GM12878 (cell line): ENCODE results near the gene GEMIN7. TPM values are rescaled to one million over a fixed set of nuclear protein-coding genes. Genes with fewer than 3 reads are reported as not detected.

ENCODE experiments used
- ATAC-seq: fragments of 200-7000 bp; cut with Tn5 transposase; 3 replicates; pipeline ENCODE4 v1.9.1; 2020; ENCODE audit warnings: mild to moderate bottlenecking, moderate library complexity
- BruUV-seq: library from RNA; stranded (reverse); fragments of 400-500 nt; replicated peaks from 2 replicates; lab custom pipeline; 2021; lab: Mats Ljungman, UMichigan
- CTCF ChIA-PET: fragments of 300-600 bp; sonication (Branson Sonifier 250); formaldehyde crosslinking; extraction: SDS; loops from one replicate; lab custom pipeline; 2021; ENCODE audit warnings: inconsistent platforms; lab: Yijun Ruan, JAX
- POLR2A ChIA-PET: fragments of 350-600 bp; formaldehyde crosslinking; extraction: SDS; loops from one replicate; lab custom pipeline; 2021; ENCODE audit warnings: inconsistent platforms; lab: Charles Lee
- RAD21 ChIA-PET: fragments of 300-600 bp; sonication (Branson Sonifier 250); formaldehyde crosslinking; loops from one replicate; lab custom pipeline; 2023; ENCODE audit warnings: antibody characterized with exemption; ENCODE audit not compliant: unreplicated experiment; lab: Charles Lee
- SMC1A ChIA-PET: fragments of 300-600 bp; sonication (Branson Sonifier 250); formaldehyde crosslinking; loops from one replicate; lab custom pipeline; 2023; ENCODE audit not compliant: unreplicated experiment, uncharacterized antibody; lab: Charles Lee
- DNase-seq: peaks from one replicate; pipeline ENCODE4 v3.0.0-alpha.2; 2011; ENCODE audit warnings: low read depth, low spot score
- FAIRE-seq: peaks from 3 replicates; lab custom pipeline; 2011; peaks lifted over from hg19 to GRCh38; lab: Jason Lieb, UNC
- H2AFZ ChIP-seq: 2 replicates; pipeline ENCODE4 v1.6.0; 2011; ENCODE audit warnings: low read depth, low read length, control low read depth; ENCODE audit not compliant: control insufficient read depth
- H3K27ac ChIP-seq: 2 replicates; pipeline ENCODE4 v1.5.1; 2011; ENCODE audit warnings: control low read depth; ENCODE audit not compliant: control insufficient read depth, insufficient read depth
- H3K27me3 ChIP-seq, 2 experiments: replicated peaks in 1 of 2; 2 replicates each; pipeline versions ENCODE4 v1.6.0 to v1.6.1; 2011; ENCODE audit warnings: low read length in 1 of 2; ENCODE audit not compliant: control insufficient read depth in 2 of 2, insufficient read depth in 2 of 2
- H3K36me3 ChIP-seq, 2 experiments: 2 replicates each; pipeline ENCODE4 v1.5.1; 2011; ENCODE audit warnings: low read length in 1 of 2; ENCODE audit not compliant: control insufficient read depth in 2 of 2, insufficient read depth in 2 of 2
- H3K4me1 ChIP-seq: 2 replicates; pipeline ENCODE4 v1.6.1; 2011; ENCODE audit warnings: mild to moderate bottlenecking, low read length, moderate library complexity, mixed read lengths; ENCODE audit not compliant: control insufficient read depth, insufficient read depth
- H3K4me2 ChIP-seq: 2 replicates; pipeline ENCODE4 v1.6.0; 2011; ENCODE audit warnings: control low read depth; ENCODE audit not compliant: control insufficient read depth, insufficient read depth
- H3K4me3 ChIP-seq: fragments of 200-600 bp; sonication (generic); 2 replicates; pipeline ENCODE4 v1.5.1; 2016
- H3K79me2 ChIP-seq: 2 replicates; pipeline ENCODE4 v1.6.0; 2011; ENCODE audit warnings: low read length; ENCODE audit not compliant: control insufficient read depth, insufficient read depth
- H3K9ac ChIP-seq: 2 replicates; pipeline ENCODE4 v1.8.0; 2011; ENCODE audit warnings: low read length, control low read depth, mixed read lengths; ENCODE audit not compliant: control insufficient read depth, insufficient read depth
- H3K9me3 ChIP-seq: replicated peaks from 3 replicates; pipeline ENCODE4 v1.5.1; 2011; ENCODE audit warnings: mild to moderate bottlenecking, low read length; ENCODE audit not compliant: control insufficient read depth, insufficient read depth
- H4K20me1 ChIP-seq: 2 replicates; pipeline ENCODE4 v1.6.0; 2011; ENCODE audit not compliant: control insufficient read depth, insufficient read depth
- CBX5 ChIP-seq: sonication (generic); IDR thresholded peaks from 2 replicates; pipeline ENCODE4 v1.6.1; 2016; ENCODE audit warnings: low read depth, moderate library complexity, mild to moderate bottlenecking, inconsistent platforms
- CREM ChIP-seq: IDR thresholded peaks from 2 replicates; pipeline ENCODE4 v1.6.1; 2014; ENCODE audit warnings: antibody characterized with exemption, low read depth
- EP300 ChIP-seq, 2 experiments: fragments of 150-350 bp in 1 of 2; IDR thresholded peaks; 2 replicates each; pipeline ENCODE4 v1.6.1; 2011 to 2012; ENCODE audit warnings: low read depth in 2 of 2, low read length in 2 of 2, borderline replicate concordance in 1 of 2, improper control_type of control experiment in 1 of 2, inconsistent platforms in 1 of 2; ENCODE audit not compliant: control insufficient read depth in 1 of 2
- FOXM1 ChIP-seq: IDR thresholded peaks from 2 replicates; pipeline ENCODE4 v1.6.1; 2012; ENCODE audit warnings: low read depth, mild to moderate bottlenecking, inconsistent platforms, low read length, moderate library complexity
- HSF1 ChIP-seq: fragments of 150-350 bp; IDR thresholded peaks from 2 replicates; pipeline ENCODE4 v1.6.1; 2014; ENCODE audit warnings: mild to moderate bottlenecking, low read depth, low read length
- IRF3 ChIP-seq: fragments of 450-650 bp; IDR thresholded peaks from 2 replicates; pipeline ENCODE4 v1.6.1; 2014; ENCODE audit warnings: mild to moderate bottlenecking
- NBN ChIP-seq: fragments of 450-650 bp; IDR thresholded peaks from 2 replicates; pipeline ENCODE4 v1.6.1; 2016
- NR2C2 ChIP-seq: IDR thresholded peaks from 2 replicates; pipeline ENCODE4 v1.6.1; 2011; ENCODE audit warnings: borderline replicate concordance, low read depth; ENCODE audit not compliant: control insufficient read depth, insufficient read length
- SMC3 ChIP-seq: IDR thresholded peaks from 2 replicates; pipeline ENCODE4 v1.6.1; 2011; ENCODE audit warnings: low read length, improper control_type of control experiment, borderline replicate concordance
- WGBS: methylation state at CpG from one replicate; pipeline ENCODE4 v1.1.6; 2016; ENCODE audit warnings: low lambda C conversion rate; ENCODE audit not compliant: insufficient replicate concordance, insufficient coverage; ENCODE audit errors: missing lambda C conversion rate; 5-methylcytosine and 5-hydroxymethylcytosine counted together
- in situ Hi-C: fragments of 300-500 bp; cut with MboI; formaldehyde crosslinking; loops from 9 replicates; pipeline ENCODE4 v1.14.3; 2018; ENCODE audit warnings: mixed read lengths
- intact Hi-C: fragments of 100-400 bp; cut with micrococcal nuclease; formaldehyde crosslinking; loops from one replicate; pipeline ENCODE4 v1.14.2; 2022; ENCODE audit not compliant: unreplicated experiment
- polyA plus RNA-seq, 11 experiments: library from polyadenylated mRNA; depleted of rRNA in 4 of 11; unstranded in 6 of 11; stranded (reverse) in 5 of 11; fragments of >200 nt; fragmentation: Nextera tagmentation in 4 of 11; fragmentation: Illumina TruSeq in 1 of 11; extraction: Ambion mirVana in 4 of 11; extraction: Trizol in 1 of 11; gene quantifications; 1 replicate in 1 of 11; 2 replicates in 10 of 11; pipeline versions ENCODE4 v1.2.1 to v1.2.3, GENCODE V29; 2011 to 2016; ENCODE audit warnings: inconsistent platforms in 2 of 11, missing spikeins in 2 of 11, low read depth in 1 of 11
- total RNA-seq, 4 experiments: library from RNA; depleted of rRNA in 3 of 4; stranded (reverse); fragments of >200 nt in 3 of 4; fragmentation: Illumina TruSeq in 1 of 4; extraction: Trizol in 1 of 4; gene quantifications; 2 replicates each; pipeline versions ENCODE4 v1.2.1 to v1.2.3, GENCODE V29; 2013 to 2021
- TF ChIP-seq, protein P1 (sequence below): fragments of 450-650 bp; IDR thresholded peaks from 2 replicates; pipeline ENCODE4 v1.6.1; 2017; ENCODE audit warnings: borderline replicate concordance
- TF ChIP-seq, protein P2 (sequence below): fragments of 450-650 bp; IDR thresholded peaks from 2 replicates; pipeline ENCODE4 v1.6.1; 2018; ENCODE audit warnings: borderline replicate concordance, mild to moderate bottlenecking; ENCODE audit not compliant: partially characterized antibody

The GEMIN7 gene
- total and polyA plus RNA-seq, 10 of the 15 experiments (the other 5 are each of a cell fraction or from before 2014, with no cell fraction given) = 21.1 to 76.7 (median 44.9) TPM

GRCh38 chr19:45101806-45102205 is 22.7 kb downstream of the GEMIN7 start (continued):
- TF ChIP-seq HSF1 (no peak), NBN (no peak), IRF3 (no peak)
- TF ChIP-seq, protein P1, sequence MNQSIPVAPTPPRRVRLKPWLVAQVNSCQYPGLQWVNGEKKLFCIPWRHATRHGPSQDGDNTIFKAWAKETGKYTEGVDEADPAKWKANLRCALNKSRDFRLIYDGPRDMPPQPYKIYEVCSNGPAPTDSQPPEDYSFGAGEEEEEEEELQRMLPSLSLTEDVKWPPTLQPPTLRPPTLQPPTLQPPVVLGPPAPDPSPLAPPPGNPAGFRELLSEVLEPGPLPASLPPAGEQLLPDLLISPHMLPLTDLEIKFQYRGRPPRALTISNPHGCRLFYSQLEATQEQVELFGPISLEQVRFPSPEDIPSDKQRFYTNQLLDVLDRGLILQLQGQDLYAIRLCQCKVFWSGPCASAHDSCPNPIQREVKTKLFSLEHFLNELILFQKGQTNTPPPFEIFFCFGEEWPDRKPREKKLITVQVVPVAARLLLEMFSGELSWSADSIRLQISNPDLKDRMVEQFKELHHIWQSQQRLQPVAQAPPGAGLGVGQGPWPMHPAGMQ = no peak
- TF ChIP-seq, all 136 proteins: peak for 0

- ATAC-seq = no peak
- SMC1A ChIA-PET = interaction anchor here (1.1 to 1.6 kb wide), 2 partner anchors 11 to 16 kb away, joined by 3 to 5 read pairs; no protein-coding TSS in a partner anchor
- Histone ChIP-seq H3K9me3 (no peaks in the 10 kb centered on the region), H3K4me2 (no peak overlapping the region), H3K4me1 (peaks cover 21% of the 10 kb centered on the region), H3K27me3 (no peaks in the 10 kb centered on the region), H2AFZ (no peak overlapping the region), H3K79me2 (peaks cover 66% of the 10 kb centered on the region), H3K4me3 (peak overlapping the region; percentile 22; the same call in 1 of the 2 replicates), H3K36me3 (peaks cover 2 to 17% of the 10 kb centered on the region in 2 experiments; a peak in 3 of 4 replicates), H3K27ac (no peak overlapping the region), H4K20me1 (peaks cover 6% of the 10 kb centered on the region), H3K9ac (no peak overlapping the region)
- POLR2A ChIA-PET = interaction anchor here (1.9 kb wide), 1 partner anchor 10 kb away, joined by 8 read pairs; the partner anchor contains the start of gene PPP1R37
- WGBS = 93% methylated on average over 7 of the region's 7 CpGs
- intact Hi-C loops = no loop called here
- RAD21 ChIA-PET = interaction anchor here (0.6 to 2.3 kb wide), 3 partner anchors 10 to 87 kb away, joined by 3 to 8 read pairs (median 4); partner anchors contain the start of gene PPP1R37
- in situ Hi-C loops = no loop called here
- TF ChIP-seq CREM (no peak), FOXM1 (no peak), NR2C2 (no peak), CBX5 (no peak), EP300 (IDR thresholded peaks at IDR 0.05; ENCODE audit: borderline replicate concordance in 1 of 2, control insufficient read depth in 1 of 2, low read depth in 2 of 2, low read length in 2 of 2) (no peak), SMC3 (no peak)
- TF ChIP-seq, protein P2, sequence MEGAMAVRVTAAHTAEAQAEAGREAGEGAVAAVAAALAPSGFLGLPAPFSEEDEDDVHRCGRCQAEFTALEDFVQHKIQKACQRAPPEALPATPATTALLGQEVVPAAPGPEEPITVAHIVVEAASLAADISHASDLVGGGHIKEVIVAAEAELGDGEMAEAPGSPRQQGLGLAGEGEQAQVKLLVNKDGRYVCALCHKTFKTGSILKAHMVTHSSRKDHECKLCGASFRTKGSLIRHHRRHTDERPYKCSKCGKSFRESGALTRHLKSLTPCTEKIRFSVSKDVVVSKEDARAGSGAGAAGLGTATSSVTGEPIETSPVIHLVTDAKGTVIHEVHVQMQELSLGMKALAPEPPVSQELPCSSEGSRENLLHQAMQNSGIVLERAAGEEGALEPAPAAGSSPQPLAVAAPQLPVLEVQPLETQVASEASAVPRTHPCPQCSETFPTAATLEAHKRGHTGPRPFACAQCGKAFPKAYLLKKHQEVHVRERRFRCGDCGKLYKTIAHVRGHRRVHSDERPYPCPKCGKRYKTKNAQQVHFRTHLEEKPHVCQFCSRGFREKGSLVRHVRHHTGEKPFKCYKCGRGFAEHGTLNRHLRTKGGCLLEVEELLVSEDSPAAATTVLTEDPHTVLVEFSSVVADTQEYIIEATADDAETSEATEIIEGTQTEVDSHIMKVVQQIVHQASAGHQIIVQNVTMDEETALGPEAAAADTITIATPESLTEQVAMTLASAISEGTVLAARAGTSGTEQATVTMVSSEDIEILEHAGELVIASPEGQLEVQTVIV = no peak
- CTCF ChIA-PET = interaction anchor here (1.2 to 3.0 kb wide), 6 partner anchors 10 to 85 kb away, joined by 4 to 12 read pairs (median 6); partner anchors contain the start of gene PPP1R37
- FAIRE-seq = no peak
- no TSS peak for BruUV-seq
- DNase-seq = no peak
Observed at GRCh38 chr19:45102481-45102880, 23.4 kb downstream of the GEMIN7 start.
